Fibroblast of skin of right biceps (primary cell): Measurements from ENCODE around the gene HECW1.

Experiments used
- DNase-seq: peaks from one replicate; pipeline ENCODE4 v3.0.0-alpha.2; 2013

HECW1 gene

GRCh38 chr7:43444711-43445578, 332.5 kb downstream of the HECW1 start:
- no peak for DNase-seq

- DNase-seq: no peak
Observed at GRCh38 chr7:43449577-43449976, 337.1 kb downstream of the HECW1 start.

- no peak for DNase-seq
Observed at GRCh38 chr7:43450894-43451293, 338.4 kb downstream of the HECW1 start.

GRCh38 chr7:43454936-43455518, 342.6 kb downstream of the HECW1 start:
- DNase-seq: peak; percentile 52

DNA sequence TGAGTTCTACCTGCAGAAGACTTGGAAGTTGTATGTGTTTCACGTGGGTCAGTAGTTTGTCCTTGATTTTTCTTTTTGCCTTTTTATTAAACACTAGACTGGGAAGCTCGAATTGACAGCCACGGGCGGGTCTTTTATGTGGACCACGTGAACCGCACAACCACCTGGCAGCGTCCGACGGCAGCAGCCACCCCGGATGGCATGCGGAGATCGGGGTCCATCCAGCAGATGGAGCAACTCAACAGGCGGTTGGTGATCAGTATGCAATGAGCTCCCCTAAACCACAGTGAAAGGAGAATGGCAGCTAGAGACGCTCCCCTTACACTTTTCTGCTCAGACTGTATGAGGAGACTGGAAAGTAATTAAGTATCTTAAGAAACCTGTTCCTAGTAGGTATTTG, 343.8 kb downstream of the HECW1 start:
- DNase-seq: no peak

DNA sequence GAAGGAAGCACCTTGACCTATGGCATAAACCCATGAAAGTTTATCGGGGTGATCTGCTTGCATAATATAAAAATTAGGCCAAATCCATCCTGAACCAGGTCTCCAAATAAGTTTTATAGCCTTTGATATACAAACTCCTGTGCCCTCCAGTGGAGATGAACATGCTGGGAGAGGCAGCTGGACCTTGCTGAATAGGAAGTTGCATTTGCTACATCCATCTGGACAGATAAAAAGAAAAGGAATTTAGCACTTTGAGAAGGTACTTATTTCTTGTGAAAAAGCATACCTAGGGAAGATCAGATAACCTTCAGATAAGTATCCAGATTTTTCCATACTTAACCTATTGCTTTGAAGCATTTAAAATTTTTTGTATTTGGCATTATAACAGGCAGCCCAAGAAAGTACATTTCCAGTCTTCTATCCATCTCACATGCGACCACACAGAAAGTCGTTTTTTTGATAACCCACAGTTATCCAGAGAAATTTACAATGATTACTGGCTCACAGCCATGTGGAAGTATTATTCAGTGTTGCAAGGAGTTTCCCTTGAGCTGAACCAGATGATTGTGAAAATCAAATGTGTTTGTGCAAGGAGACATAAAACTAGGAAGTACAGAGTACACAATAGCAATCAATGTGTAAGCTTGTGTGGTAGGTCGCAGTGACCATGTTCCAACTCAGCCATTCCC, 346.0 kb downstream of the HECW1 start:
- DNase-seq: no peak

GRCh38 chr7:43459019-43459337, 346.5 kb downstream of the HECW1 start:
- DNase-seq: no peak

- no peak for DNase-seq
Observed at GRCh38 chr7:43460733-43461348, 348.4 kb downstream of the HECW1 start.

DNA sequence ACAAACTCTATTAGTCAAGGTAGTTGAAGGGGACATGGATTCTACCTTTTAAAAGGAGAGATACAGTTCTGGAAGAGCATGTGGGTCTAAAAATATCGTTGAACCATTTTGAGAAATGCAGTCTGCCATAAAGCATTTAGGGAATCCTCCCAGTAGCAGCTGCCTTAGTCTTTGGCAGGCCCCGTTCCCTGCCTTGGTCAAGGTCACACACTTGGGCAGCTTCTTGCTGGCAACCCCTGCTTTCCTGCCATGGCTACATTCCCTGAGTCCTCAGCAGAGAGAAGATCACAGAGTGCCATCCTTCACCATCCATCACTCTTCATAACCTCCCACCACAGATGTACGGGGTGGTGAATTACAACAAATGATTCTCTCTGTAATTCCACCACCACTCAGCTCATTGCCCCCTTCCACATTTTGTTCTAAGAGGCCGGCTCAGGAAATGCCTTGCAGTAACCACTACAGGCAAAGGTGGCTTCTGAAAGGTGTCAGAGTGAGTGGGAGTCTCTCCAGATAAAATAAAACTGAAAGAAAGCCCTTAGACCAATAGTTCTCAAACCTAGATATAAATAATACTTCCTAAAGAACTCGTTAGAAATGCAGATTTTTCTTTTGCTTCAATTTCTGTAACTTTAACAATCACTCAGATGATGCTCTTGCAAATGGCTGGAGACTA, 349.0 kb downstream of the HECW1 start:
- DNase-seq: no peak

DNA sequence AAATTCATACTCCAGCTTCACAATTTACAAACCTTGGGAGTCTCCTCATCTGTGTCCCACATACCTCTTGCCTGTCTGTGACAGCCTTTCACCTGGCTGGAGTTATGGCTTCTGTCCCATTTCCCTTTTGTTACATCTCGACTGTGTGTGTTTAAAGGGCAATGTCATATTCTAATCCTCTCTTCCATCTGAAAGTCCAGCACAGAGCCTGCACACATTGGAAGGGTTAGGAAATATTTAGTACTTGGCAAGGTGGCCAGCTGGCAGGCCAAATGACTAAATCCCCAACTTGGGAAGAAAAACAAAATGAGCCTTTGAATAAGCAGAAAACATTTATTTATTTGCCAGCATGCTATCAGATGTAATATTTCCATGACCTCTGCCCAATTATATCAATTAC, 350.4 kb downstream of the HECW1 start:
- DNase-seq: no peak

DNA sequence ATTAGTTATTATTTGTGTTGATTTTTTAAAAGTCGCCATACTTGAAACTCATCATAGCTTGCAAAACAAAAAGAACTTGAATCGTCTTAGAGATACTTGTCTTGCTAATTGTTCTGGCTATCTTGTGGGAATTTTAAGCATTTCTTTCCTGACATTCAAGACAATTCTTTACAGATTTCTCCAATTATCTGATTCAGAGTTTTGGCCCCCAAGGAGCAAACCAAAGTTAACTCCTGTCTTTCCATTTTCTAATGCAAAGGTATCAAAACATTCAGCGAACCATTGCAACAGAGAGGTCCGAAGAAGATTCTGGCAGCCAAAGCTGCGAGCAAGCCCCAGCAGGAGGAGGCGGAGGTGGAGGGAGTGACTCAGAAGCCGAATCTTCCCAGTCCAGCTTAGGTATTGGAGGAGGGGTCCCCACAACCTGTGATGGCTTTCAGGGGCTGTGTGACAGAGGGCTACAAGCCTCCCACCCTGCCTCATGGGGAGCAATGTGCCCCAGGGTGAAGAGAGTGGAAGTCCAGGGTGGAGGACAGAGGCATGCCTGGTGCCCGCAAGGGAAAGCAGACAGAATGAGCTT, 351.0 kb downstream of the HECW1 start:
- DNase-seq: peak; percentile 24

- DNase-seq: peak; percentile 62
Observed at GRCh38 chr7:43465581-43466554, 353.4 kb downstream of the HECW1 start.

DNA sequence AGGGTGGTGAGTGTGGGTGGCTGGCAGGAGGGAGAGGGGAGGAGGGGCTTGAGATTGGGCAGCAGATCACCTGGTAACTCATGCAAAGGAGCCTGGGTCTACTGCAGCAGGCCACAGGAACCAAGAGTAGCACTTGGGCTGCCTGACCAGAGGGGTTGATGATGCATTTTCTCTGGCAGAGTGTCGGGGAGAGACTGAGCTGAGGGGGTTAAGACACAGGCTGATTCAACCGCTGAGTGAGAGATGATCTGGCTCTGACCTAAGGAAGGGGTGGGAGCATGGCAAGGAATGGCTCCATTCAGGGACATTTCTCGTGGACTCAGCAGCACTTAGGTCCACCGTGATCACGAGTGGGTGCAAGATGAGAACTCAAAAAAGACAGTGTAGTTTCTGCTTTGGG, 355.0 kb downstream of the HECW1 start:
- peak; percentile 81 for DNase-seq

DNA sequence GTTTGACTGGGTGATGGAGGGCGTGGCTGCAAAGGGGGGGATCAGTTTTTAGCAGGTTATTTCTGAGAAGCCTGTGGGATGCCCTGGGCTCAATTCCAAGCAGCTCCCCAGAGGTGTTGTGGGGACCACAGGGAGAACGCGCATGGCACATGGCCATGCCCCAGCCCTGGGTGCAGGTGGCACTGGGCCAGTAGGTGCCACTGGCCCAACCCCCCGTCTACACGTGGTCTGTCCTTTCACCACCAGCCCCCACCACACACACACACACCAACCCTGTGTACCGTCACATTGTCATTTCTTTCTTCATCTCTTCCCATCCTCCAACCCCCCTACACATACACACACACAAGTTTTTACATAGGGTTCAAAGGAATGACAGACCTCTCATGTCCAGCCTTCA, 355.4 kb downstream of the HECW1 start:
- DNase-seq: no peak

DNA sequence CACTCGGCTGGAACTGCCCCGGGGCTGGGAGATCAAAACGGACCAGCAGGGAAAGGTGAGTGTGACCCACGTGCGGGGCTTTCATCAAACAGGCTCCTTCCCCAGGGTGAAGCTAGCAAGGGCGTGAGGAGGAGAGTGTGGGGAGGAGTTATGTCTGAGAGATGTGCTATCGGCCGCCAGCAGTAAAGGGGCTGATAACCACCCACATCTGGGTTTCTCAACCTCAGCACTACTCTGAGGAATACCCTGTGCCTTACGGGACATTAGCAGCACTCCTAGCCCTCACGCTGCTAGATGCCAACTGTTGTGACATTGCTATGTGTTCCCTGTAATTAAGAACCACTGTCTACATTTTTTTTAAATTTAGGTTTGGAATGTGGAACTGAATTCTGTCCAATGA, 356.6 kb downstream of the HECW1 start:
- no peak for DNase-seq

GRCh38 chr7:43470110-43470509, 357.7 kb downstream of the HECW1 start:
- DNase-seq: no peak

DNA sequence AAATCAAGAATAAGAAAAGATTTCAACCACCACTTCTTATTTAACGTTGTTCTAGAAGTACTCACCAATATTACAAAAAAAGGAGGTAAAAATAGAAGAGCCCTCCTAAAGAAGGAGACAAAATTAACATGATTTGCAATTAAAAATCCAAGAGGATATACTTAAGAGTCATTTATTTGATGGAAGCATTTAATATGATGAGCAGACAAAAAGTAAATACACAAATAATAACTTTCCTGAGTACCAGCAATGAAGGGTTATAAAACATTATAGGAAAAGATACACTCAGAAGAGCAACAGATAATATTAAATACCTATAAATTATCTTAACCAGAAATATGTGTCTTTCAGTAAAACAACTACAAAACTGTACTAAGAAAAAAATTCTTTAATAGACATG, 363.5 kb downstream of the HECW1 start:
- DNase-seq: no peak

- DNase-seq: no peak
Observed at GRCh38 chr7:43476896-43477295, 364.4 kb downstream of the HECW1 start.

GRCh38 chr7:43479042-43479441, 366.6 kb downstream of the HECW1 start:
- DNase-seq: no peak

DNA sequence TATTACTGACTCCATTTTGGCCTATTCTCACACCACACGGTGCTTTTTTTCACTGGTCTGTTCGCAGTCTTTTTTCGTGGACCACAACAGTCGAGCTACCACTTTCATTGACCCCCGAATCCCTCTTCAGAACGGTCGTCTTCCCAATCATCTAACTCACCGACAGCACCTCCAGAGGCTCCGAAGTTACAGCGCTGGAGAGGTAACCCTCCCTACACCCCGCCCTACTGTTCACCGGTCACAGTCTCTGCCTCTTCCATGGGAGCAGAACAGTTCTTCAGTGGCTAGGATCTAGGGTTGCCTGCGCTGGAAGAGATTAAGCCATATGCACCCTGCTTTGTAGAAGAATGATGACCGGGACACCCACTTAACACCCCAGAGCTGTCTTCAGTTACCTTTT, 367.1 kb downstream of the HECW1 start:
- no peak for DNase-seq

- DNase-seq: peak; percentile 42
Observed at GRCh38 chr7:43480581-43480980, 368.1 kb downstream of the HECW1 start.
